Right lobe of liver (tissue), 4 donors: ENCODE data around the gene PPM1L.

Source experiments
- CTCF ChIP-seq, 4 donors: fragments of 200-600 bp in 3 of 4; fragments of 450-650 bp in 1 of 4; IDR thresholded peaks; one replicate each; pipeline versions ENCODE4 v1.5.1 to v1.8.0; 2016 to 2022; ENCODE audit warnings: antibody characterized with exemption in 4 of 4, mild to moderate bottlenecking in 2 of 4
- POLR2A ChIP-seq: fragments of 450-650 bp; IDR thresholded peaks from one replicate; pipeline ENCODE4 v1.6.1; 2017; ENCODE audit warnings: antibody characterized with exemption, mild to moderate bottlenecking
- donor health status: DM: no; HTN: no; CAD: no.
- donor health status: DM: no; HTN: no; CAD: no.
- donor health status: DM: no; HTN: yes; CAD: no.

DNA sequence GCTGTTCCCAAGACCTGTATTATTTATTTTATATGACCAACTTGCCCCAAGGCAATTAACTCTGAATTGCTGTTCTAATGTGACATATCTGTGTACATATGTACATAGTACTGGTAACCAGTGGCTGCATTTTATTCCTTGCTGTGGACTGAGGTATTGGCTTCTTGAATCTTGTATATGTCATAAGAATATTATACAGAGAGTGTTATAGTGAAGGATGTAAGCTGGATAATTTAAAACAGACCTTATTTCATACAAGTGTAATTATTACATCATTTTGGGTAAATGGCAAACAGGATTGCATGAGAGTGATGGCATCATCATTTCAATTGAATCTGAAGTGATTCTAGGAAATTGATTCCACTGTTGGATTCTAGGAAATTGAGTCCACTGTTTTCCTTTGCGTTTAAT lies 316.2 kb downstream of the PPM1L start:
- no peak for TF ChIP-seq CTCF (IDR thresholded peaks at IDR 0.05)
- no peak for TF ChIP-seq POLR2A
